Measurements from ENCODE around the gene NUCKS1. TPM values are rescaled to one million over a fixed set of nuclear protein-coding genes. Genes with fewer than 3 reads are reported as not detected.

NUCKS1 gene
- total RNA-seq, 2 donors from 2014 or later, result 80.6 to 116 TPM

GRCh38 chr1:205714190-205714905 is 35.6 kb downstream of the NUCKS1 start:
- Histone ChIP-seq H3K4me3 (no peak overlapping the region), H3K27ac (no peak overlapping the region), H3K4me1 (ENCODE audit: control insufficient read depth in 1 of 2, low read depth in 2 of 2) (peaks cover 0 to 23% of the 10 kb centered on the region in 2 donors), H3K9me3 (no peaks in the 10 kb centered on the region), H3K36me3 (peaks cover 23% of the 10 kb centered on the region), H3K27me3 (replicated peaks; ENCODE audit: insufficient read depth) (no peaks in the 10 kb centered on the region)
- ATAC-seq (ENCODE audit: insufficient number of reproducible peaks, low FRiP score, low read depth), result no peak
- TF ChIP-seq, protein P1, sequence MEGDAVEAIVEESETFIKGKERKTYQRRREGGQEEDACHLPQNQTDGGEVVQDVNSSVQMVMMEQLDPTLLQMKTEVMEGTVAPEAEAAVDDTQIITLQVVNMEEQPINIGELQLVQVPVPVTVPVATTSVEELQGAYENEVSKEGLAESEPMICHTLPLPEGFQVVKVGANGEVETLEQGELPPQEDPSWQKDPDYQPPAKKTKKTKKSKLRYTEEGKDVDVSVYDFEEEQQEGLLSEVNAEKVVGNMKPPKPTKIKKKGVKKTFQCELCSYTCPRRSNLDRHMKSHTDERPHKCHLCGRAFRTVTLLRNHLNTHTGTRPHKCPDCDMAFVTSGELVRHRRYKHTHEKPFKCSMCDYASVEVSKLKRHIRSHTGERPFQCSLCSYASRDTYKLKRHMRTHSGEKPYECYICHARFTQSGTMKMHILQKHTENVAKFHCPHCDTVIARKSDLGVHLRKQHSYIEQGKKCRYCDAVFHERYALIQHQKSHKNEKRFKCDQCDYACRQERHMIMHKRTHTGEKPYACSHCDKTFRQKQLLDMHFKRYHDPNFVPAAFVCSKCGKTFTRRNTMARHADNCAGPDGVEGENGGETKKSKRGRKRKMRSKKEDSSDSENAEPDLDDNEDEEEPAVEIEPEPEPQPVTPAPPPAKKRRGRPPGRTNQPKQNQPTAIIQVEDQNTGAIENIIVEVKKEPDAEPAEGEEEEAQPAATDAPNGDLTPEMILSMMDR (IDR thresholded peaks at IDR 0.05), result no peak
- peak; percentile 33 for DNase-seq (ENCODE audit: low spot score)

- H3K27ac ChIP-seq, result peak overlapping the region in 1 of 2 donors; percentile 15
- peaks cover 3 to 30% of the 10 kb centered on the region in 2 donors for H3K4me1 ChIP-seq (ENCODE audit: control insufficient read depth in 1 of 2, low read depth in 2 of 2)
- H3K4me3 ChIP-seq, result no peak overlapping the region
- H3K36me3 ChIP-seq, result peaks cover 5% of the 10 kb centered on the region
- ATAC-seq (ENCODE audit: insufficient number of reproducible peaks, low FRiP score, low read depth), result peak; percentile 75
- no peaks in the 10 kb centered on the region for H3K9me3 ChIP-seq
- H3K27me3 ChIP-seq (replicated peaks; ENCODE audit: insufficient read depth), result no peaks in the 10 kb centered on the region
- peak; percentile 70 for DNase-seq (ENCODE audit: low spot score)
- TF ChIP-seq, protein P1 (IDR thresholded peaks at IDR 0.05), result peak; percentile 90
Measured at GRCh38 chr1:205711105-205712048, 38.6 kb downstream of the NUCKS1 start.

DNA sequence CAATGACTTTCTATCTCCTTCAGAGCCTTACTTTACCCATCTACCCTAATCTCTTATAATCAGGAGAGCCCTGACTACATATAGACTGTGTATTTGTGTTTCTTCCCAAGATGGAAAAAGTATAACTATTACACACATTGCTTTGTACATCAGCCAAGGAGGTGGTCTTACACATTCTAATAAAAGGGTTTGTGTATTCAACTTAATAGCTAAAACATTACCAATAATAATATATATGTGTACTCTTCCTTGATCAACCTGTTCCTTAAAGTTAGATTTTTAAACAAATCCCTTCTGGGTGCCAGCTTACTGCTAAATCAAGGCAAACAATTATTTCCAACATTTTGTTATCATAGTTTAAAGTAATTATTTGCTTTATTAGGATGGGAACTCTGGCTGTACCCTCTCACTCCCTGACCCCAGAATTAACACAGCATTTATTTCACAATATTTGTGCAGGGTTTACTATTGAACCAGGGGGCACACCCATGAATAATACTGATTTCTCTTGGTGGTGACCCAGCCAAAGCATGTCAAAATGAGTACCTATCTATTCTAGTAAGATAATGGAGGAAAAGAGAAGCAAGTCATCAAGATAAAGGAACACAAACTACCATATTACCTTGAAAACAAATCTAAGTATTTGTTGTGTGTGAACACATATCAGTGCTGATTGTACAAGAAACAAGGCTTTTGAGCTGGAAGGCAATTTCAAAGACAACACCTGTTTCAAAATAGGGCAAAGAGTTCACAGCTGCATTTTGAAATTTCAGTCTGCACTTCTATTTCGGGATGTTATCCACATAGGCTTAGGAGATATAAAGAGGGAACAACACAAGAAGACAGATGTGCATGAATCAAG is 39.5 kb downstream of the NUCKS1 start:
- H3K4me1 ChIP-seq (ENCODE audit: control insufficient read depth in 1 of 2, low read depth in 2 of 2), result peaks cover 3 to 30% of the 10 kb centered on the region in 2 donors
- no peaks in the 10 kb centered on the region for H3K27me3 ChIP-seq (replicated peaks; ENCODE audit: insufficient read depth)
- DNase-seq (ENCODE audit: low spot score) (no peak), ATAC-seq (ENCODE audit: insufficient number of reproducible peaks, low FRiP score, low read depth) (no peak)
- no peaks in the 10 kb centered on the region for H3K9me3 ChIP-seq
- no peak overlapping the region for H3K27ac ChIP-seq
- TF ChIP-seq, protein P1 (IDR thresholded peaks at IDR 0.05), result no peak
- peaks cover 4% of the 10 kb centered on the region for H3K36me3 ChIP-seq
- H3K4me3 ChIP-seq, result no peak overlapping the region

DNA sequence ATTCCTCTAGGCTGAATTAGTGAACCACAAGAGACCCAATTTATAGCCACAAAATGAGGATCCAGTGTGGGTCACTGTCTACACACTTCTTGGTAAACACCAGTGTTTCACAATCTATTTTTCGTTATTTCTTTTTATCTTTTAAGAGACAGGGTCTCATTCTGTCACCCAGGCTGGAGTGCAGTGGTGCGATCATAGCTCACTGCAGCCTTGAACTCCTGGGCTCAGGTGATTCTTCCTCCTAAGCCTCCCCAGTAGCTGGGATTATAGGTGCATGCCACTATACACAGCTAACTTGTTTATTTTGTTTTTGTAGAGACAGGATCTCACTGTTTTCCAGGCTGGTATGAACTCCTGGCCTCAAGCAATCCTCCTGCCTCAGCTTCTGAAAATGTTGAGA is 40.3 kb downstream of the NUCKS1 start:
- Histone ChIP-seq H3K4me3 (no peak overlapping the region), H3K27me3 (replicated peaks; ENCODE audit: insufficient read depth) (no peaks in the 10 kb centered on the region), H3K4me1 (ENCODE audit: control insufficient read depth in 1 of 2, low read depth in 2 of 2) (peaks cover 3 to 30% of the 10 kb centered on the region in 2 donors), H3K36me3 (no peaks in the 10 kb centered on the region), H3K9me3 (no peaks in the 10 kb centered on the region), H3K27ac (no peak overlapping the region)
- ATAC-seq (ENCODE audit: insufficient number of reproducible peaks, low FRiP score, low read depth) (no peak), DNase-seq (ENCODE audit: low spot score) (no peak)
- TF ChIP-seq, protein P1 (IDR thresholded peaks at IDR 0.05), result no peak

Data from thoracic aorta (tissue), 2 donors.